HepG2 (cell line): Measurements from ENCODE around the gene MBD4. TPM values are rescaled to one million over a fixed set of nuclear protein-coding genes. Genes with fewer than 3 reads are reported as not detected.

Source experiments
- ATAC-seq: fragments of 200-7000 bp; cut with Tn5 transposase; 3 replicates; pipeline ENCODE4 v1.9.1; 2020; ENCODE audit warnings: mild to moderate bottlenecking, moderate library complexity
- BruUV-seq: library from RNA; stranded (reverse); fragments of 400-500 nt; replicated peaks from 2 replicates; lab custom pipeline; 2021; lab: Mats Ljungman, UMichigan
- CTCF ChIA-PET: fragments of 300-600 bp; formaldehyde crosslinking; extraction: SDS; loops from one replicate; lab custom pipeline; 2021; ENCODE audit warnings: low total read pairs, inconsistent platforms, low intra/inter-chr PET ratio; lab: Yijun Ruan, JAX
- POLR2A ChIA-PET: fragments of 350-600 bp; sonication (Branson Sonifier 250); formaldehyde crosslinking; loops from one replicate; lab custom pipeline; 2020; ENCODE audit warnings: antibody characterized with exemption, inconsistent platforms; lab: Yijun Ruan, JAX
- DNase-seq: peaks from one replicate; pipeline ENCODE4 v3.0.0-alpha.2; 2015; ENCODE audit warnings: low spot score
- FAIRE-seq: peaks from 3 replicates; lab custom pipeline; 2011; peaks lifted over from hg19 to GRCh38; lab: Jason Lieb, UNC
- H2AFZ ChIP-seq: one replicate; pipeline ENCODE4 v1.6.1; 2011; ENCODE audit warnings: low read length, inconsistent platforms
- H3K27ac ChIP-seq: fragments of 300-600 bp; 3 replicates; pipeline ENCODE4 v1.8.0; 2011; ENCODE audit warnings: mixed run types, mild to moderate bottlenecking, mixed read lengths, low read length, inconsistent platforms; ENCODE audit not compliant: insufficient read depth; ENCODE audit errors: extremely low read length
- H3K27me3 ChIP-seq, 2 experiments: fragments of 200-600 bp in 1 of 2; 2 replicates in 1 of 2; 3 replicates in 1 of 2; pipeline versions ENCODE4 v1.6.0 to v1.8.0; 2011; ENCODE audit warnings: low read length in 2 of 2, mild to moderate bottlenecking in 2 of 2, moderate library complexity in 2 of 2, inconsistent platforms in 1 of 2; ENCODE audit not compliant: insufficient read depth in 2 of 2, control insufficient read depth in 1 of 2
- H3K36me3 ChIP-seq, 2 experiments: fragments of 200-600 bp in 1 of 2; replicated peaks in 1 of 2; 2 replicates in 1 of 2; 3 replicates in 1 of 2; pipeline versions ENCODE4 v1.5.1 to v1.8.0; 2011; ENCODE audit warnings: low read length in 2 of 2, inconsistent platforms in 1 of 2; ENCODE audit not compliant: insufficient read depth in 2 of 2, control insufficient read depth in 1 of 2
- H3K4me1 ChIP-seq: 2 replicates; pipeline ENCODE4 v1.5.1; 2012; ENCODE audit warnings: low read length, inconsistent platforms; ENCODE audit not compliant: insufficient read depth
- H3K4me2 ChIP-seq: 2 replicates; pipeline ENCODE4 v1.6.0; 2011; ENCODE audit warnings: low read depth, low read length, inconsistent platforms
- H3K4me3 ChIP-seq, 3 experiments: fragments of 200-600 bp in 1 of 3; sonication (generic), shearing (Covaris generic) in 1 of 3; replicated peaks in 1 of 3; 2 replicates each; pipeline ENCODE4 v1.5.1; 2011 to 2016; ENCODE audit warnings: low read length in 3 of 3, inconsistent platforms in 2 of 3, low read depth in 2 of 3, mild to moderate bottlenecking in 2 of 3, control low read depth in 1 of 3, mixed read lengths in 1 of 3; ENCODE audit not compliant: insufficient read depth in 1 of 3
- H3K79me2 ChIP-seq: one replicate; pipeline ENCODE4 v1.6.1; 2011; ENCODE audit warnings: low read length, inconsistent platforms; ENCODE audit not compliant: insufficient read depth
- H3K9ac ChIP-seq: 2 replicates; pipeline ENCODE4 v1.6.0; 2011; ENCODE audit warnings: mild to moderate bottlenecking, low read depth, low read length, inconsistent platforms; ENCODE audit not compliant: insufficient read depth
- H3K9me3 ChIP-seq: 2 replicates; pipeline ENCODE4 v1.5.1; 2012; ENCODE audit warnings: mild to moderate bottlenecking, low read length
- H4K20me1 ChIP-seq: 2 replicates; pipeline ENCODE4 v1.6.0; 2011; ENCODE audit warnings: inconsistent platforms, mild to moderate bottlenecking, low read length, moderate library complexity; ENCODE audit not compliant: insufficient read depth
- DR1 ChIP-seq: sonication (generic); formaldehyde crosslinking; IDR thresholded peaks from 2 replicates; pipeline ENCODE4 v1.8.0; 2021; ENCODE audit warnings: mild to moderate bottlenecking, missing genetic modification reagents, inconsistent platforms
- EZH2 ChIP-seq: conservative IDR thresholded peaks from 2 replicates; pipeline ENCODE4 v1.6.1; 2012; ENCODE audit warnings: mild to moderate bottlenecking, low read depth, low read length, moderate library complexity
- JARID2 ChIP-seq: sonication (generic); formaldehyde crosslinking; IDR thresholded peaks from 2 replicates; pipeline ENCODE4 v1.8.1; 2023; ENCODE audit warnings: missing genetic modification reagents, inconsistent platforms; ENCODE audit not compliant: insufficient replicate concordance
- JUNB ChIP-seq: sonication (generic); formaldehyde crosslinking; IDR thresholded peaks from 2 replicates; pipeline ENCODE4 v1.8.0; 2022; ENCODE audit warnings: missing genetic modification reagents, mild to moderate bottlenecking, borderline replicate concordance
- TP53 ChIP-seq: sonication (generic); formaldehyde crosslinking; conservative IDR thresholded peaks from 2 replicates; pipeline ENCODE4 v1.4.0; 2020; ENCODE audit warnings: missing genetic modification reagents
- ZFP62 ChIP-seq: sonication (generic); formaldehyde crosslinking; IDR thresholded peaks from 2 replicates; pipeline ENCODE4 v1.4.0; 2020; ENCODE audit warnings: missing genetic modification reagents
- ZNF136 ChIP-seq: sonication (generic); formaldehyde crosslinking; IDR thresholded peaks from 2 replicates; pipeline ENCODE4 v1.8.1; 2022; ENCODE audit warnings: low read depth, mild to moderate bottlenecking, moderate library complexity, missing genetic modification reagents
- ZNF703 ChIP-seq: sonication (generic); formaldehyde crosslinking; IDR thresholded peaks from 2 replicates; pipeline ENCODE4 v1.5.1; 2020; ENCODE audit warnings: missing genetic modification reagents, mild to moderate bottlenecking, moderate library complexity, borderline replicate concordance
- ZNF879 ChIP-seq: sonication (generic); formaldehyde crosslinking; IDR thresholded peaks from 2 replicates; pipeline ENCODE4 v1.8.1; 2023; ENCODE audit warnings: missing genetic modification reagents
- WGBS: methylation state at CpG from one replicate; pipeline ENCODE4 v1.1.6; 2017; ENCODE audit warnings: low lambda C conversion rate; 5-methylcytosine and 5-hydroxymethylcytosine counted together
- in situ Hi-C: cut with HindIII; loops from 2 replicates; pipeline ENCODE4 v1.10.0; 2017; ENCODE audit warnings: low pct_unique_long_range_greater_than_20kb; ENCODE audit not compliant: extremely low pct_ligation_motif_present
- intact Hi-C: fragments of 100-400 bp; cut with micrococcal nuclease; formaldehyde crosslinking; loops from one replicate; pipeline ENCODE4 v1.10.0; 2022; ENCODE audit not compliant: unreplicated experiment
- polyA plus RNA-seq, 8 experiments: library from polyadenylated mRNA; depleted of rRNA in 3 of 8; stranded (reverse) in 7 of 8; unstranded in 1 of 8; fragments of >200 nt; fragmentation: Illumina TruSeq in 4 of 8; extraction: Trizol in 4 of 8; gene quantifications; 2 replicates each; pipeline versions ENCODE4 v1.2.1 to v1.2.3, GENCODE V29; 2011 to 2016; ENCODE audit warnings: low read depth in 4 of 8, missing spikeins in 1 of 8, mixed read lengths in 1 of 8; ENCODE audit not compliant: insufficient read depth in 1 of 8
- total RNA-seq, 5 experiments: library from RNA; depleted of rRNA; stranded (reverse); fragments of >200 nt; fragmentation: Illumina TruSeq; extraction: Trizol; gene quantifications; 2 replicates each; pipeline ENCODE4 v1.2.3, GENCODE V29; 2016; ENCODE audit warnings: low read depth in 1 of 5
- TF ChIP-seq, protein P1 (sequence below): sonication (generic); formaldehyde crosslinking; IDR thresholded peaks from 2 replicates; pipeline ENCODE4 v1.8.0; 2022; ENCODE audit warnings: mild to moderate bottlenecking, missing genetic modification reagents; ENCODE audit not compliant: insufficient replicate concordance
- TF ChIP-seq, protein P2 (sequence below): sonication (generic); formaldehyde crosslinking; IDR thresholded peaks from 2 replicates; pipeline ENCODE4 v1.4.0; 2020; ENCODE audit warnings: mild to moderate bottlenecking, missing genetic modification reagents, borderline replicate concordance
- TF ChIP-seq, protein P3 (sequence below): IDR thresholded peaks from 2 replicates; pipeline ENCODE4 v1.6.1; 2016; ENCODE audit warnings: mild to moderate bottlenecking, missing biosample characterization, missing genetic modification reagents

MBD4 gene
- total and polyA plus RNA-seq, 2 of the 13 experiments (the other 11 are each of a cell fraction or from before 2014, with no cell fraction given): 14.9 to 25.3 TPM

DNA sequence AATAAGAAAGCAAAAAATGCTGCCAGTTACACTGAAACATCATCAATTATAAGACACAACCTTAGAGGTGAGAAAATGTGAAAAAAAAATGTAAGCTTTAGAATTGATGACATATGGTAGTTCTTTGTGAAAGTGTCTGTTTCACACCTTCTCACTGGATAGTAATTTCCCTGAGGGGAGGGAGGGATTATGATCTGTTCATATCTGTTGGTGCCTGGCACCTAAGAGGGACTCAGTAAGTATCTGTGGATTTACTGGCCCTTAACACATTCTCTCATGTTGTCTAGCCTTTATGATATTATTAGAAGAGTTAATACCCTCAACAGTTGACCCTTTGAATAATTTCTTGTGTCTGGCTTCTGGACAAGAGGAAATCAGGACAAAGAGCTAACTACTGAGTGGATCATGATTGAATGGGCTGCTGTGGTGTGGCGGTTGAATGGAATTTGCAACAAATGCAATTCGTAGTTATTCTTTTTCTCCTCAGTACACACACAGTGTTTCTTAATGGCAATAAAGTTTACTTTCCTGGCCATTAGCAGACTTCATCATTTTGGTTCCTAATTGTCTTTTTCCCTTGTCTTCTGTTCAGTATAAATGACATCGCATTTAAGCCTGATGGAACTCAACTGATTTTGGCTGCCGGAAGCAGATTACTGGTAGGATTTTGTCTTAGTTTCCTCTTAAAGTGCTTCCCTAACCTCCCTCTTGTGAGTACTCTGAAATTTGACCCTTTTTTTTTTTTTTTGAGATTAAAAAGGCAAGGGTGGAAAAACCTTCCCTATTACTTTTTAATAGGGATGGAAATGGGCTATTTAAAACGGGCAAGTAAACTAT is 9.7 kb upstream of the MBD4 start:
- no peak overlapping the region for H3K4me2 ChIP-seq

More for the DNA sequence above, 9.7 kb upstream of the MBD4 start:
- Histone ChIP-seq H3K36me3 (no peaks in the 10 kb centered on the region), H4K20me1 (no peaks in the 10 kb centered on the region), H3K4me3 (no peak overlapping the region), H3K9me3 (no peaks in the 10 kb centered on the region), H2AFZ (no peak overlapping the region), H3K27me3 (no peaks in the 10 kb centered on the region), H3K27ac (no peak overlapping the region), H3K79me2 (no peaks in the 10 kb centered on the region), H3K9ac (no peak overlapping the region), H3K4me1 (peaks cover 17% of the 10 kb centered on the region)
- CTCF ChIA-PET: no interaction called here
- in situ Hi-C loops (no loop called here), intact Hi-C loops (no loop called here)
- TF ChIP-seq ZNF879 (CRISPR knock-in tag) (no peak), JARID2 (no peak), ZNF703 (no peak), EZH2 (no peak), ZNF136 (CRISPR knock-in tag) (no peak), DR1 (no peak), ZFP62 (CRISPR knock-in tag) (no peak), JUNB (CRISPR knock-in tag) (no peak), TP53 (CRISPR knock-in tag) (no peak)
- TF ChIP-seq, protein P1, sequence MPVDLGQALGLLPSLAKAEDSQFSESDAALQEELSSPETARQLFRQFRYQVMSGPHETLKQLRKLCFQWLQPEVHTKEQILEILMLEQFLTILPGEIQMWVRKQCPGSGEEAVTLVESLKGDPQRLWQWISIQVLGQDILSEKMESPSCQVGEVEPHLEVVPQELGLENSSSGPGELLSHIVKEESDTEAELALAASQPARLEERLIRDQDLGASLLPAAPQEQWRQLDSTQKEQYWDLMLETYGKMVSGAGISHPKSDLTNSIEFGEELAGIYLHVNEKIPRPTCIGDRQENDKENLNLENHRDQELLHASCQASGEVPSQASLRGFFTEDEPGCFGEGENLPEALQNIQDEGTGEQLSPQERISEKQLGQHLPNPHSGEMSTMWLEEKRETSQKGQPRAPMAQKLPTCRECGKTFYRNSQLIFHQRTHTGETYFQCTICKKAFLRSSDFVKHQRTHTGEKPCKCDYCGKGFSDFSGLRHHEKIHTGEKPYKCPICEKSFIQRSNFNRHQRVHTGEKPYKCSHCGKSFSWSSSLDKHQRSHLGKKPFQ: no peak
- TF ChIP-seq, protein P2, sequence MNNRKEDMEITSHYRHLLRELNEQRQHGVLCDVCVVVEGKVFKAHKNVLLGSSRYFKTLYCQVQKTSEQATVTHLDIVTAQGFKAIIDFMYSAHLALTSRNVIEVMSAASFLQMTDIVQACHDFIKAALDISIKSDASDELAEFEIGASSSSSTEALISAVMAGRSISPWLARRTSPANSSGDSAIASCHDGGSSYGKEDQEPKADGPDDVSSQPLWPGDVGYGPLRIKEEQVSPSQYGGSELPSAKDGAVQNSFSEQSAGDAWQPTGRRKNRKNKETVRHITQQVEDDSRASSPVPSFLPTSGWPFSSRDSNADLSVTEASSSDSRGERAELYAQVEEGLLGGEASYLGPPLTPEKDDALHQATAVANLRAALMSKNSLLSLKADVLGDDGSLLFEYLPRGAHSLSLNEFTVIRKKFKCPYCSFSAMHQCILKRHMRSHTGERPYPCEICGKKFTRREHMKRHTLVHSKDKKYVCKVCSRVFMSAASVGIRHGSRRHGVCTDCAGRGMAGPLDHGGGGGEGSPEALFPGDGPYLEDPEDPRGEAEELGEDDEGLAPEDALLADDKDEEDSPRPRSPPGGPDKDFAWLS (CRISPR knock-in tag): no peak
- TF ChIP-seq, protein P3, sequence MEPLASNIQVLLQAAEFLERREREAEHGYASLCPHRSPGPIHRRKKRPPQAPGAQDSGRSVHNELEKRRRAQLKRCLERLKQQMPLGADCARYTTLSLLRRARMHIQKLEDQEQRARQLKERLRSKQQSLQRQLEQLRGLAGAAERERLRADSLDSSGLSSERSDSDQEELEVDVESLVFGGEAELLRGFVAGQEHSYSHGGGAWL: no peak
- POLR2A ChIA-PET: no interaction called here
- BruUV-seq: no TSS peak
- ATAC-seq: no peak
- no peak for FAIRE-seq
- WGBS: 96% methylated on average over 5 of the region's 5 CpGs
- no peak for DNase-seq
